Heart right ventricle (tissue), 16 donors: ENCODE results near the gene MAGI2. TPM values are rescaled to one million over a fixed set of nuclear protein-coding genes. Genes with fewer than 3 reads are reported as not detected.

ENCODE experiments used
- ATAC-seq, 8 donors: fragments of 200-7000 bp; cut with Tn5 transposase; one replicate each; pipeline ENCODE4 v1.9.1; 2020; ENCODE audit warnings: mild to moderate bottlenecking in 8 of 8, moderate library complexity in 8 of 8, moderate number of reproducible peaks in 1 of 8
- DNase-seq, 2 donors: peaks; one replicate each; pipeline ENCODE4 v3.0.0-alpha.2; 2020
- H3K27ac ChIP-seq, 10 donors: fragments of 200-600 bp; sonication (generic) in 2 of 10; one replicate each; pipeline versions ENCODE4 v1.5.0 to v1.8.0; 2020 to 2022; ENCODE audit warnings: mild to moderate bottlenecking in 3 of 10
- H3K27me3 ChIP-seq, 7 donors: fragments of 200-600 bp; one replicate each; pipeline ENCODE4 v1.8.0; 2021 to 2022; ENCODE audit warnings: mild to moderate bottlenecking in 2 of 7
- H3K36me3 ChIP-seq, 9 donors: fragments of 200-600 bp; sonication (generic) in 1 of 9; one replicate each; pipeline versions ENCODE4 v1.5.0 to v1.8.0; 2020 to 2022; ENCODE audit warnings: mild to moderate bottlenecking in 2 of 9
- H3K4me1 ChIP-seq, 9 donors: fragments of 200-600 bp; sonication (generic) in 1 of 9; one replicate each; pipeline versions ENCODE4 v1.5.0 to v1.8.0; 2020 to 2022; ENCODE audit warnings: mild to moderate bottlenecking in 4 of 9
- H3K4me3 ChIP-seq, 10 donors: fragments of 200-600 bp; sonication (generic) in 2 of 10; one replicate each; pipeline versions ENCODE4 v1.5.0 to v1.8.0; 2020 to 2022; ENCODE audit warnings: mild to moderate bottlenecking in 7 of 10, moderate library complexity in 2 of 10
- H3K9me3 ChIP-seq, 11 donors: fragments of 200-600 bp in 10 of 11; sonication (generic) in 2 of 11; one replicate each; pipeline versions ENCODE4 v1.5.0 to v1.8.0; 2013 to 2022; ENCODE audit warnings: mild to moderate bottlenecking in 2 of 11, control low read depth in 1 of 11, moderate library complexity in 1 of 11
- WGBS, 2 donors: extraction: QIAGEN DNeasy Blood & Tissue Kit; methylation state at CpG; one replicate each; pipeline ENCODE4 v1.1.7; 2013; ENCODE audit warnings: inconsistent platforms in 1 of 2; 5-methylcytosine and 5-hydroxymethylcytosine counted together
- intact Hi-C, 10 donors: fragments of 100-400 bp; cut with DNase I; formaldehyde crosslinking; loops; one replicate each; pipeline versions ENCODE4 v1.11.1 to v1.14.2; 2022
- polyA plus RNA-seq, 2 donors: library from polyadenylated mRNA; stranded (reverse); fragments of 200-250 nt; gene quantifications; one replicate each; pipeline ENCODE4 v1.2.3, GENCODE V29; 2013
- total RNA-seq, 10 donors: library from RNA; stranded (reverse); fragmentation: NEBNext Ultra II Directional in 3 of 10; extraction: Animal tissue kit (Norgen Biotek cat#: 25700) in 3 of 10; gene quantifications; one replicate each; pipeline versions ENCODE4 v1.2.1 to v1.2.4, GENCODE V29; 2021 to 2023
- TF ChIP-seq, protein P1 (sequence below), 9 donors: fragments of 200-600 bp; sonication (generic) in 2 of 9; IDR thresholded peaks; one replicate each; pipeline versions ENCODE4 v1.5.0 to v1.8.0; 2021 to 2022; ENCODE audit warnings: antibody characterized with exemption in 9 of 9, mild to moderate bottlenecking in 5 of 9, moderate library complexity in 1 of 9
- donor health status: Arrhythmogenic right ventricular cardiomyopathy.
- donor health status: ischemic (EF 13 %, LVEDD 7.1; RV severe dilation, severe dysfunction).
- donor health status: healthy with polysubstance abuse.
- donor health status: DM: no; HTN: yes; CAD: no.
- donor health status: DM: no; HTN: no; CAD: no.
- donor health status: ischemic (EF 25% LVEDD 6.9; RV normal size, moderate dysfunction).
- donor health status: ischemic (EF 25% LVEDD 5.7; RV mildly dilated, moderate dysfunction).
- donor health status: healthy.
- donor health status: DM: yes; HTN: yes; CAD: no.
- donor health status: Ischemic cardiomyopathy.
- donor health status: ischemic (EF 35%, LVEDD 5.7; RV mildly dilated, moderate dysfunction).
- donor health status: nonischemic (EF 11% LVEDD 7.7; RV severe dilation, severe dysfunction).
- donor health status: DM: yes; HTN: yes; CAD: no.
- donor health status: PGD.
- donor health status: ischemic (EF 29% LVEDD 5.4; RV normal size, mild dysfunction).
- donor health status: nonischemic (EF 23%, LVEDD 6.1; RV moderate dilation, normal function).

Gene MAGI2
- total and polyA plus RNA-seq, 12 donors: 0.83 to 6.0 (median 4.1) TPM

DNA sequence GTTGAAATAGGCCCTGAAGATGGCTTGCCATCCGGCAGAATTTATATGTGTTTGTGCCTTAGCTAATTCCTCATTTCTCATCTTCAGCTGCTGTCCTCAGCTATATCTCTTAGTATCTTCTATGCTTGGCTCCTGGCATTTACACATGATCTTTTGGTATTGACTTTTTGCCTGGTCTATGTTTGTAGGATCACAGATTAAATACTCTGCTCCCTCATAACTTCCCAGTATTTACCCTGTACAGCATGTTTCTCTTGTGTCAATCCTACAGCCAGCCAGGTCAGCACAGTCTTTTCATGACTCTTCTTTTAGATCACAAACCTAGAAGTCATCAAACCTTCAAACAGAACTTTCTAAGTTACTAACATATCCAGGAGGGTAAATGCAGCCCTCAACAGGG, 743.8 kb downstream of the MAGI2 start:
- TF ChIP-seq, protein P1, sequence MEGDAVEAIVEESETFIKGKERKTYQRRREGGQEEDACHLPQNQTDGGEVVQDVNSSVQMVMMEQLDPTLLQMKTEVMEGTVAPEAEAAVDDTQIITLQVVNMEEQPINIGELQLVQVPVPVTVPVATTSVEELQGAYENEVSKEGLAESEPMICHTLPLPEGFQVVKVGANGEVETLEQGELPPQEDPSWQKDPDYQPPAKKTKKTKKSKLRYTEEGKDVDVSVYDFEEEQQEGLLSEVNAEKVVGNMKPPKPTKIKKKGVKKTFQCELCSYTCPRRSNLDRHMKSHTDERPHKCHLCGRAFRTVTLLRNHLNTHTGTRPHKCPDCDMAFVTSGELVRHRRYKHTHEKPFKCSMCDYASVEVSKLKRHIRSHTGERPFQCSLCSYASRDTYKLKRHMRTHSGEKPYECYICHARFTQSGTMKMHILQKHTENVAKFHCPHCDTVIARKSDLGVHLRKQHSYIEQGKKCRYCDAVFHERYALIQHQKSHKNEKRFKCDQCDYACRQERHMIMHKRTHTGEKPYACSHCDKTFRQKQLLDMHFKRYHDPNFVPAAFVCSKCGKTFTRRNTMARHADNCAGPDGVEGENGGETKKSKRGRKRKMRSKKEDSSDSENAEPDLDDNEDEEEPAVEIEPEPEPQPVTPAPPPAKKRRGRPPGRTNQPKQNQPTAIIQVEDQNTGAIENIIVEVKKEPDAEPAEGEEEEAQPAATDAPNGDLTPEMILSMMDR (IDR thresholded peaks at IDR 0.05): no peak
- H3K4me3 ChIP-seq: no peak overlapping the region
- WGBS, 2 donors: 100% methylated on average over 1 of the region's 1 CpG

DNA sequence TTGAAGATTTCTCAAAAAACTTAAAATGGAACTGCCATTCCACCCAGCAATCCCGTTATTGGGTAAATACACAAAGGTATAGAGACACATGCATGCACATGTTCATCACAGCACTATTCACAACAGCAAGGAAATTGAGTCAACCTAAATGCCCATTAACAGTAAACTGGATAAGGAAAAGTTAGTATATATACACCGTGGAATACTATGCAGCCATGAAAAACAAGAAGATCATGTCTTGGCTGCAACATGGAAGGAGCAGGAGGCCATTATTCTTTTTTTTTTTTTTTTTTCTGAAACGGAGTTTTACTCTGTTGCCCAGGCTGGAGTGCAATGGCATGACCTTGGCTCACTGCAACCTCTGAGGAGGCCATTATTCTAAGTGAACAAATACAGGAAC, 749.0 kb downstream of the MAGI2 start:
- H3K9me3 ChIP-seq: peaks cover 0 to 6% (median 0%) of the 10 kb centered on the region in 11 donors
- TF ChIP-seq, protein P1 (IDR thresholded peaks at IDR 0.05): no peak
- no peak overlapping the region for H3K27ac ChIP-seq
- intact Hi-C loops: loop anchor here in 1 of 10 donors (10.0 kb wide), 1 partner anchor 60 kb away; no protein-coding TSS in a partner anchor
- 90% methylated on average over 3 of the region's 3 CpGs for WGBS, 2 donors
- DNase-seq (no peak), ATAC-seq (no peak)
- no peak overlapping the region for H3K4me3 ChIP-seq
- no peaks in the 10 kb centered on the region for H3K27me3 ChIP-seq
- no peaks in the 10 kb centered on the region for H3K4me1 ChIP-seq
- no peaks in the 10 kb centered on the region for H3K36me3 ChIP-seq

More for the DNA sequence above, 743.8 kb downstream of the MAGI2 start:
- no peaks in the 10 kb centered on the region for H3K4me1 ChIP-seq
- no peaks in the 10 kb centered on the region for H3K27me3 ChIP-seq
- ATAC-seq (no peak), DNase-seq (no peak)
- peaks cover 0 to 3% (median 0%) of the 10 kb centered on the region in 11 donors for H3K9me3 ChIP-seq
- no peak overlapping the region for H3K27ac ChIP-seq
- no peaks in the 10 kb centered on the region for H3K36me3 ChIP-seq
- intact Hi-C loops: loop anchor here in 1 of 10 donors (10.0 kb wide), 1 partner anchor 65 kb away; no protein-coding TSS in a partner anchor

DNA sequence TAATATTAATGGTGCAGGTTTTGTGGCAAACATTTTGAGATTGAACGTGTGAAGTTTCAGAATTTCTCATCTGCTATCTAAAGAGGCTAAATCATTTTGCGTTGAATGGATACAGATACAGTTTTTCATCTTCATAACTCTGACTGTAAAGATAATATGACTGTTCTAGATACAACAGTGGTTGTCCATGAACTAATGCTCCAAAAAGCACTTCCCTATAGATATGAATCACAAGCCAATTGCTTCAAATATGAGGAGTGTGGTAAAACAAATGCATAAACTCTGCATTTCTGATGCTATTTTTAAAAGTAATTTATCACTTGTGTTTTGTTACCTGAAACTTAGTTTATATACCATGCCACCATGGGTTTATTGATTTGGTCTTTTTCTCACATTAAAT, 750.1 kb downstream of the MAGI2 start:
- TF ChIP-seq, protein P1 (IDR thresholded peaks at IDR 0.05): no peak
- Histone ChIP-seq H3K36me3 (no peaks in the 10 kb centered on the region), H3K27me3 (no peaks in the 10 kb centered on the region), H3K9me3 (peaks cover 0 to 6% (median 0%) of the 10 kb centered on the region in 11 donors), H3K4me1 (no peaks in the 10 kb centered on the region), H3K27ac (no peak overlapping the region), H3K4me3 (no peak overlapping the region)
- DNase-seq: no peak
- ATAC-seq: no peak
- intact Hi-C loops: loop anchor here in 1 of 10 donors (10.0 kb wide), 1 partner anchor 59 kb away; no protein-coding TSS in a partner anchor
- 70 to 74% methylated on average over 2 of the region's 2 CpGs for WGBS, 2 donors

DNA sequence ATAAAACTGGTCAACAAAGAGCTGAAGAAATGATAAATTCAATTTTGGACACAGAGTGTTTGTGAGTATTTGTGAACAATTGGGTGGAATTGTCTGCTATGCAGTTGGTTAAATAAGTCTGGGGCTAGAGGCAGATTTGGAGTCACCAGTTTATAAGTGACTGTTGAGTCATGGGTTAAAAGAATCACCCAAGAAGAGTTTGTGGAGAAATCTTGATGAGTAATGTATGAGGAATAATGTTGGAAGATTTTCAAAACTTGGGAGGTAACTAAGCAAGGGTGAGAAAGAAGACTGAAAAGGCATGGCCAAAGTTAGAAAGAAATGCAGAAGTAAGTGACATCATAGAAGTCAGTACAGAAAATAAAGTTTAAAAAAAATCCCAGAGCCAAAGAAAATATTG, 750.7 kb downstream of the MAGI2 start:
- intact Hi-C loops: loop anchor here in 1 of 10 donors (10.0 kb wide), 1 partner anchor 58 kb away; no protein-coding TSS in a partner anchor
- Histone ChIP-seq H3K9me3 (peaks cover 0 to 6% (median 0%) of the 10 kb centered on the region in 11 donors), H3K36me3 (no peaks in the 10 kb centered on the region), H3K27me3 (no peaks in the 10 kb centered on the region), H3K4me1 (no peaks in the 10 kb centered on the region), H3K4me3 (no peak overlapping the region), H3K27ac (no peak overlapping the region)
- ATAC-seq: peak in 1 of 8 donors; percentile 63
- TF ChIP-seq, protein P1 (IDR thresholded peaks at IDR 0.05): no peak
- no peak for DNase-seq
